A673 (cell line): ENCODE data around the gene NRXN3. TPM values are rescaled to one million over a fixed set of nuclear protein-coding genes. Genes with fewer than 3 reads are reported as not detected.

Source experiments
- BruUV-seq: library from RNA; stranded (reverse); fragments of 400-500 nt; replicated peaks from 2 replicates; lab custom pipeline; 2021; lab: Mats Ljungman, UMichigan
- CTCF ChIA-PET: fragments of 300-600 bp; sonication (Branson Sonifier 250); formaldehyde crosslinking; loops from one replicate; lab custom pipeline; 2022; ENCODE audit warnings: antibody characterized with exemption; lab: Charles Lee
- POLR2A ChIA-PET: fragments of 300-600 bp; sonication (Branson Sonifier 250); formaldehyde crosslinking; loops from one replicate; lab custom pipeline; 2022; ENCODE audit warnings: antibody characterized with exemption; ENCODE audit not compliant: low non-redundant PET; lab: Charles Lee
- DNase-seq: peaks from one replicate; pipeline ENCODE4 v3.0.0-alpha.2; 2015; ENCODE audit warnings: low spot score
- H3K27ac ChIP-seq: fragments of 200-600 bp; sonication (generic); 2 replicates; pipeline ENCODE4 v1.5.1; 2016; ENCODE audit warnings: mixed run types, low read depth, mild to moderate bottlenecking, mixed read lengths, antibody characterized with exemption, low read length; ENCODE audit not compliant: poor library complexity, severe bottlenecking
- H3K27me3 ChIP-seq: fragments of 200-600 bp; sonication (generic); replicated peaks from 2 replicates; pipeline ENCODE4 v1.6.1; 2017; ENCODE audit warnings: mixed run types, low read depth, mild to moderate bottlenecking, mixed read lengths, antibody characterized with exemption, low read length; ENCODE audit not compliant: insufficient read depth, poor library complexity
- H3K36me3 ChIP-seq: fragments of 200-600 bp; sonication (generic); 2 replicates; pipeline ENCODE4 v1.6.1; 2016; ENCODE audit warnings: mixed run types, mild to moderate bottlenecking, mixed read lengths, antibody characterized with exemption, low read length; ENCODE audit not compliant: insufficient read depth, poor library complexity, severe bottlenecking
- H3K4me1 ChIP-seq: fragments of 200-600 bp; sonication (generic); 2 replicates; pipeline ENCODE4 v1.6.1; 2017; ENCODE audit warnings: mixed run types, mild to moderate bottlenecking, mixed read lengths, antibody characterized with exemption, low read length; ENCODE audit not compliant: insufficient read depth, poor library complexity, severe bottlenecking
- H3K4me3 ChIP-seq: fragments of 200-600 bp; sonication (generic); 2 replicates; pipeline ENCODE4 v1.5.1; 2016; ENCODE audit warnings: low read depth, mixed run types, mild to moderate bottlenecking, mixed read lengths, low read length; ENCODE audit not compliant: poor library complexity, severe bottlenecking
- H3K9me3 ChIP-seq: fragments of 200-600 bp; sonication (generic); 2 replicates; pipeline ENCODE4 v1.6.1; 2016; ENCODE audit warnings: mixed run types, low read depth, mild to moderate bottlenecking, mixed read lengths, antibody characterized with exemption, low read length; ENCODE audit not compliant: poor library complexity, severe bottlenecking
- EZH2 ChIP-seq: fragments of 200-600 bp; sonication (generic); IDR thresholded peaks from 2 replicates; pipeline ENCODE4 v1.6.1; 2017; ENCODE audit warnings: borderline replicate concordance, low read depth, mild to moderate bottlenecking, mixed read lengths, antibody characterized with exemption, low read length; ENCODE audit not compliant: poor library complexity, severe bottlenecking
- intact Hi-C: fragments of 100-400 bp; cut with micrococcal nuclease; formaldehyde crosslinking; loops from one replicate; pipeline ENCODE4 v1.10.0; 2022; ENCODE audit not compliant: unreplicated experiment
- total RNA-seq: library from RNA; stranded (reverse); gene quantifications from 2 replicates; pipeline ENCODE4 v1.2.3, GENCODE V29; 2021
- TF ChIP-seq, protein P1 (sequence below): fragments of 300-800, 200-600 bp; sonication (generic); conservative IDR thresholded peaks from 2 replicates; pipeline ENCODE4 v1.5.1; 2017; ENCODE audit warnings: low read depth, mild to moderate bottlenecking, antibody characterized with exemption, low read length, moderate library complexity, mixed read lengths

The NRXN3 gene
- total RNA-seq, 1 experiment from 2014 or later: 0.21 TPM

- DNase-seq: no peak
- H3K4me3 ChIP-seq: no peak overlapping the region
- H3K36me3 ChIP-seq: no peaks in the 10 kb centered on the region
- no TSS peak for BruUV-seq
- TF ChIP-seq, protein P1, sequence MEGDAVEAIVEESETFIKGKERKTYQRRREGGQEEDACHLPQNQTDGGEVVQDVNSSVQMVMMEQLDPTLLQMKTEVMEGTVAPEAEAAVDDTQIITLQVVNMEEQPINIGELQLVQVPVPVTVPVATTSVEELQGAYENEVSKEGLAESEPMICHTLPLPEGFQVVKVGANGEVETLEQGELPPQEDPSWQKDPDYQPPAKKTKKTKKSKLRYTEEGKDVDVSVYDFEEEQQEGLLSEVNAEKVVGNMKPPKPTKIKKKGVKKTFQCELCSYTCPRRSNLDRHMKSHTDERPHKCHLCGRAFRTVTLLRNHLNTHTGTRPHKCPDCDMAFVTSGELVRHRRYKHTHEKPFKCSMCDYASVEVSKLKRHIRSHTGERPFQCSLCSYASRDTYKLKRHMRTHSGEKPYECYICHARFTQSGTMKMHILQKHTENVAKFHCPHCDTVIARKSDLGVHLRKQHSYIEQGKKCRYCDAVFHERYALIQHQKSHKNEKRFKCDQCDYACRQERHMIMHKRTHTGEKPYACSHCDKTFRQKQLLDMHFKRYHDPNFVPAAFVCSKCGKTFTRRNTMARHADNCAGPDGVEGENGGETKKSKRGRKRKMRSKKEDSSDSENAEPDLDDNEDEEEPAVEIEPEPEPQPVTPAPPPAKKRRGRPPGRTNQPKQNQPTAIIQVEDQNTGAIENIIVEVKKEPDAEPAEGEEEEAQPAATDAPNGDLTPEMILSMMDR: no peak
- no peak for TF ChIP-seq EZH2
- no peaks in the 10 kb centered on the region for H3K9me3 ChIP-seq
- CTCF ChIA-PET: no interaction called here
- H3K4me1 ChIP-seq: no peaks in the 10 kb centered on the region
- intact Hi-C loops: no loop called here
- POLR2A ChIA-PET: no interaction called here
- H3K27ac ChIP-seq: no peak overlapping the region
- H3K27me3 ChIP-seq: peaks cover 3% of the 10 kb centered on the region
Observed at GRCh38 chr14:79295385-79295784, 1125.2 kb downstream of the NRXN3 start.

DNA sequence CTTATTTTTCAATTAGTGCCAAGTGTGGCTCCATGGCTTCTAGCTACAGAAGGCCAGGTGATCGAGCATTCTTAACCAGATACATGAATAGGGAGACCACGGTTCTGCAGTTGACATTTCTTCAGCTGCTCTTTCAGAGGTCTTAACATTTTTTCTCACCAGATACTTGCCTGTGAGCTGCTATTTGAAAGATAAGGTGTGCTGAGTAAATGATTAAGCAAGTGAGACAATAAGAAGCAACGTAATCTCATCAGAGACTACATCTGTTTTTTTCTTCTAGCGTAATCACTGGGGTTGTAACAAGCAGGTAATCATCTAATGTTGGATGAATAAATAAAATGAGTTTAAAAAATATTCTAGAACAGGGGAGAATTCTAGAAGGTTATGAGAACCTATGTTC is 1128.2 kb downstream of the NRXN3 start:
- Histone ChIP-seq H3K9me3 (no peaks in the 10 kb centered on the region), H3K27me3 (peaks cover 1% of the 10 kb centered on the region), H3K36me3 (no peaks in the 10 kb centered on the region), H3K4me1 (no peaks in the 10 kb centered on the region), H3K4me3 (no peak overlapping the region), H3K27ac (no peak overlapping the region)
- no peak for DNase-seq
- intact Hi-C loops: no loop called here
- TF ChIP-seq EZH2: no peak
- TF ChIP-seq, protein P1: no peak
- CTCF ChIA-PET: no interaction called here
- no TSS peak for BruUV-seq
- POLR2A ChIA-PET: no interaction called here

DNA sequence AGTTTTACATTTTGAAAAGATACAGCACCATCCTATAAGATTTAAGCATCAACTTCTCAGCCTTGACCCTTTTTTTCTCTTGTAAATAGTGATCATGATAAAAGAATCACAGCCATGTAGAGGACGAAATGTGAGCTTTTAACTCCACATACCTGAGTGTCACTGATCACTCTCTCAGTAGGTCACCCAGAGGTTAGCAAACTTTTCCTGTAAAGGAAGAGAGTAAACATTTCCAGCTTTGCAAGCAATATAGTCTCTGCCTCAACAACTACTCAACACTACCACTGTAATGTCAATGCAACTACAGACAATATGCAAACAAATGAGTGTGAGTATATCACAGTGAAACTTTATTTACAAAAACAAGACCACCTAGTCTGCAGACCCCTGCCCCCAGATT is 1129.0 kb downstream of the NRXN3 start:
- TF ChIP-seq EZH2: no peak
- TF ChIP-seq, protein P1: no peak
- no peak for DNase-seq
- POLR2A ChIA-PET: no interaction called here
- Histone ChIP-seq H3K4me3 (no peak overlapping the region), H3K36me3 (no peaks in the 10 kb centered on the region), H3K27me3 (no peaks in the 10 kb centered on the region), H3K9me3 (no peaks in the 10 kb centered on the region), H3K27ac (no peak overlapping the region), H3K4me1 (no peaks in the 10 kb centered on the region)
- BruUV-seq: no TSS peak
- CTCF ChIA-PET: no interaction called here
- intact Hi-C loops: no loop called here
